A549 treated with CpdA at 1 μM for 4 hours (cell line): ENCODE measurements around the gene PELI3. TPM values are rescaled to one million over a fixed set of nuclear protein-coding genes. Genes with fewer than 3 reads are reported as not detected.

ENCODE experiments used
- total RNA-seq: library from RNA; stranded (reverse); fragments of 200-300 nt; extraction: Qiagen RNA extraction; gene quantifications from 5 replicates; pipeline ENCODE4 v1.2.3, GENCODE V29; 2022; ENCODE audit warnings: low read depth

PELI3 gene
- total RNA-seq = 4.2 to 6.4 TPM (median 4.6 TPM) in 5 replicates

GRCh38 chr11:66466225-66467033 lies at the start of gene PELI3:
TSS of gene PELI3 (plus strand) at chr11:66466905. CDS start at chr11:66468129, 1,224 bp downstream.

GRCh38 chr11:66420671-66421476 lies 45.8 kb upstream of the PELI3 start, which contains the start of gene NPAS4:
TSS of gene NPAS4 (plus strand) at chr11:66421035. CDS start at chr11:66421180, 145 bp downstream.

GRCh38 chr11:66438504-66439466 lies 27.9 kb upstream of the PELI3 start, which contains the start of gene MRPL11:
TSS of gene MRPL11 (minus strand) at chr11:66438848. CDS start at chr11:66438754, 94 bp downstream.

GRCh38 chr11:66480117-66480938 lies 13.6 kb downstream of the PELI3 start, which contains the start of gene DPP3:
TSS of gene DPP3 (plus strand) at chr11:66480434. CDS start at chr11:66482201, 1,767 bp downstream.

GRCh38 chr11:66510271-66510989 lies 43.7 kb downstream of the PELI3 start, which contains the start of gene BBS1:
TSS of gene BBS1 (plus strand) at chr11:66510635. CDS start at chr11:66510660, 25 bp downstream.

Other genes starting within 250 kb of the PELI3 start
- 35.4 to 46.5 TPM (median 41.2 TPM) in 5 replicates for gene KLC2, start 209.2 kb upstream of the PELI3 start, total RNA-seq
- 122 to 151 TPM (median 148 TPM) in 5 replicates for gene RAB1B, start 198.3 kb upstream of the PELI3 start, total RNA-seq
- 0.89 to 3.1 TPM (median 2.1 TPM) in 5 replicates for gene CNIH2, start 188.7 kb upstream of the PELI3 start, total RNA-seq
- gene YIF1A, start 177.8 kb upstream of the PELI3 start, total RNA-seq = 79.2 to 122 TPM (median 116 TPM) in 5 replicates
- 1.9 to 3.8 TPM (median 3.5 TPM) in 5 replicates for gene TMEM151A, start 175.0 kb upstream of the PELI3 start, total RNA-seq
- gene CD248, start 149.9 kb upstream of the PELI3 start, total RNA-seq = not detected in 5 replicates
- 28.6 to 42.5 TPM (median 39.3 TPM) in 5 replicates for gene RIN1, start 130.5 kb upstream of the PELI3 start, total RNA-seq
- 82.1 to 102 TPM (median 91.1 TPM) in 5 replicates for gene BRMS1, start 121.8 kb upstream of the PELI3 start, total RNA-seq
- gene B4GAT1, start 119.3 kb upstream of the PELI3 start, total RNA-seq = 14.6 to 20.9 TPM (median 18.5 TPM) in 5 replicates
- gene SLC29A2, start 95.1 kb upstream of the PELI3 start, total RNA-seq = 3.2 to 5.0 TPM (median 4.5 TPM) in 5 replicates
- gene NPAS4, start 45.9 kb upstream of the PELI3 start, total RNA-seq = not detected in 5 replicates
- 82.6 to 118 TPM (median 108 TPM) in 5 replicates for gene MRPL11, start 28.1 kb upstream of the PELI3 start, total RNA-seq
- gene DPP3, start 13.5 kb downstream of the PELI3 start, total RNA-seq = 47.5 to 58.9 TPM (median 55.8 TPM) in 5 replicates
- 7.7 to 11.2 TPM (median 9.1 TPM) in 5 replicates for gene BBS1, start 43.7 kb downstream of the PELI3 start, total RNA-seq
- gene ZDHHC24, start 79.1 kb downstream of the PELI3 start, total RNA-seq = 7.1 to 14.3 TPM (median 12.0 TPM) in 5 replicates
- gene ACTN3, start 80.0 kb downstream of the PELI3 start, total RNA-seq = 0.01 TPM in 1 of 5 replicates, not detected in the others
- 28.6 to 39.6 TPM (median 34.1 TPM) in 5 replicates for gene CTSF, start 101.7 kb downstream of the PELI3 start, total RNA-seq
- gene CCDC87, start 126.2 kb downstream of the PELI3 start, total RNA-seq = 0.51 to 0.89 TPM (median 0.69 TPM) in 5 replicates
- gene CCS, start 126.3 kb downstream of the PELI3 start, total RNA-seq = 24.2 to 30.2 TPM (median 26.9 TPM) in 5 replicates
- 62.2 to 81.0 TPM (median 71.8 TPM) in 5 replicates for gene RBM14, start 149.7 kb downstream of the PELI3 start, total RNA-seq
- gene RBM4, start 171.8 kb downstream of the PELI3 start, total RNA-seq = 132 to 153 TPM (median 141 TPM) in 5 replicates
- 21.5 to 23.4 TPM (median 23.1 TPM) in 5 replicates for gene RBM4B, start 211.0 kb downstream of the PELI3 start, total RNA-seq